Measurements from ENCODE around the gene TFAP2C.
A peak's percentile ranks its signal among the peaks of the same experiment; 100 is the strongest.

TFAP2C gene

DNA sequence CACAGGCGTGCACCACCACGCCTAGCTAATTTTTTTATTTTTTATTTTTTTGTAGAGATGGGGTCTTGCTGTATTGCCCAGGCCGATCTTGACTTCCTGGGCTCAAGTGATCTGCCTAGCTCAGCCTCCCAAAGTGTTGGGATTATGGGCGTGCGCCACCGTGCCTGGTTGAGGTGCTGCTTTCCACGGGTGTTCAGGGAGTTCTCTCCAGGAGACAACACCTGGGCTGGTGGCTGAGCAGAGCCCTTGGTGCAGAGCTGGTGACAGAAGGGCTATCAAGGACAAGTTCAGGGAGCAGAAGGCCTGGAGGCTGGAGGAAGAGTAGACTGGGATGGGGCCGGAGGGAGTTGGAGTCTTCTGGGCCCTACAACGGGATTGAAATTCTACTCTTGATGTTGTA lies 34.6 kb downstream of the TFAP2C start:
- no peak overlapping the region for H4K12ac ChIP-seq (ENCODE audit: low read depth, low read length)
- H3K79me2 ChIP-seq (ENCODE audit: control insufficient read depth, insufficient read depth, low read length, poor library complexity), result no peaks in the 10 kb centered on the region
- no peak overlapping the region for H3K4ac ChIP-seq (ENCODE audit: low read depth, low read length)
- no peak overlapping the region for H3K9ac ChIP-seq (ENCODE audit: low read length)
- H3K18ac ChIP-seq (ENCODE audit: low read length), result no peak overlapping the region
- no peak overlapping the region for H2BK12ac ChIP-seq (ENCODE audit: low read length)
- no peak overlapping the region for H3K4me2 ChIP-seq (ENCODE audit: low read length)
- no peaks in the 10 kb centered on the region for H3K9me3 ChIP-seq (ENCODE audit: insufficient read depth, low read depth, low read length)
- no peaks in the 10 kb centered on the region for H3K27me3 ChIP-seq (ENCODE audit: insufficient read depth, low read length)
- no peaks in the 10 kb centered on the region for H3K36me3 ChIP-seq (ENCODE audit: control insufficient read depth in 1 of 2, insufficient read depth in 2 of 2, low read length in 2 of 2)
- H4K91ac ChIP-seq (ENCODE audit: low read depth, low read length), result no peak overlapping the region
- WGBS (ENCODE audit: extremely low coverage, insufficient coverage, insufficient read length), result no CpG with 5 or more reads among the region's 9 CpGs
- no peak overlapping the region for H4K8ac ChIP-seq (ENCODE audit: low read depth, low read length)
- H3K23ac ChIP-seq (ENCODE audit: low read length), result no peak overlapping the region
- no peak overlapping the region for H3K27ac ChIP-seq (ENCODE audit: low read depth, low read length)
- H3K14ac ChIP-seq (ENCODE audit: low read length), result no peak overlapping the region
- H3K4me1 ChIP-seq (ENCODE audit: control insufficient read depth in 1 of 2, insufficient read depth in 2 of 2, low read length in 2 of 2), result no peaks in the 10 kb centered on the region
- DNase-seq, result no peak
- H2BK120ac ChIP-seq (ENCODE audit: insufficient read depth, low read length, poor library complexity), result no peak overlapping the region
- H2AFZ ChIP-seq (ENCODE audit: insufficient read depth, low read length, poor library complexity), result no peak overlapping the region
- H3K4me3 ChIP-seq (ENCODE audit: low read depth, low read length), result no peak overlapping the region
- H2BK5ac ChIP-seq (ENCODE audit: low read depth, low read length, poor library complexity), result no peak overlapping the region
- no peaks in the 10 kb centered on the region for H3K79me1 ChIP-seq (ENCODE audit: low read length)
- H2AK5ac ChIP-seq (ENCODE audit: low read length), result no peak overlapping the region

DNA sequence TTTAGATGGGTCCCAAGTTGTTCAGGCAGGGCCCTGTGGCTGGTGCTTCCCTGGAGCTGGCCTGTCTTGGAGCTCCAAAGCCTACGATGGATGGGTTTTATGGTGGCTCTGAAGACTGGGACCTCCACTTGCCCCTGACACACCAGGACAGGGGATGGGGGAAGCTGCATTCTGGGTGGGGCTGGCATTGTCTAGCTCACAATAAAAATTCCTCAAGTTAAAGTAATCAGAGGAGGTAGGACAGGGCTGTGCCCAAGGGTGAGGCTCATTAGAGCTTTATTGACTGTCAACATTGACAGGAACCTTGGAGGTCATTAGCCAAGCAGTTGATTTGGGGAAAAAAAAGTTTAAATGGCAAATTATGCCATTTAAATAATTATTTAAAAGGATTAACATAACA lies 35.7 kb downstream of the TFAP2C start:
- H3K79me1 ChIP-seq (ENCODE audit: low read length), result no peaks in the 10 kb centered on the region
- no peaks in the 10 kb centered on the region for H3K4me1 ChIP-seq (ENCODE audit: control insufficient read depth in 1 of 2, insufficient read depth in 2 of 2, low read length in 2 of 2)

DNA sequence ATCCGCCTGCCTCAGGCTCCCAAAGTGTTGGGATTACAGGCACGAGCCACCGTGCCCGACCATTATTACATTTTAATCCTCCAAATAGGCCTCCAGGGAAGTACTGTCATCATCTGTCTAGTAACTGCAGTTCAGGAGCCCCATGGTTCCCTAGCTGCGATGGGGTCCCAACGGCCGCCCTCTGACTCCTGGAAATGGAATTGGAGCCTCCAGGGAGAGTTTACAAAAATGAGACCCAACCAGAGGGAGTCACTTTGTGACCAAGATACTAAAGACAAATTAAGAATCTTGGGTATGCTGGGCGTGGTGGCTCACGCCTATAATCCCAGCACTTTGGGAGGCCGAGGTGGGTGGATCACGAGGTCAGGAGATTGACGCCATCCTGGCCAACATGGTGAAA lies 36.7 kb downstream of the TFAP2C start:
- Histone ChIP-seq H3K79me2 (ENCODE audit: control insufficient read depth, insufficient read depth, low read length, poor library complexity) (no peaks in the 10 kb centered on the region), H3K4me3 (ENCODE audit: low read depth, low read length) (no peak overlapping the region), H3K36me3 (ENCODE audit: control insufficient read depth in 1 of 2, insufficient read depth in 2 of 2, low read length in 2 of 2) (no peaks in the 10 kb centered on the region), H2AFZ (ENCODE audit: insufficient read depth, low read length, poor library complexity) (no peak overlapping the region), H2BK12ac (ENCODE audit: low read length) (no peak overlapping the region), H3K23ac (ENCODE audit: low read length) (no peak overlapping the region), H2BK120ac (ENCODE audit: insufficient read depth, low read length, poor library complexity) (no peak overlapping the region), H4K91ac (ENCODE audit: low read depth, low read length) (no peak overlapping the region), H3K4me1 (ENCODE audit: control insufficient read depth in 1 of 2, insufficient read depth in 2 of 2, low read length in 2 of 2) (no peaks in the 10 kb centered on the region), H3K27ac (ENCODE audit: low read depth, low read length) (no peak overlapping the region), H3K4ac (ENCODE audit: low read depth, low read length) (no peak overlapping the region), H4K8ac (ENCODE audit: low read depth, low read length) (no peak overlapping the region), H2BK5ac (ENCODE audit: low read depth, low read length, poor library complexity) (no peak overlapping the region), H3K27me3 (ENCODE audit: insufficient read depth, low read length) (no peaks in the 10 kb centered on the region), H3K79me1 (ENCODE audit: low read length) (no peaks in the 10 kb centered on the region), H4K12ac (ENCODE audit: low read depth, low read length) (no peak overlapping the region), H3K9ac (ENCODE audit: low read length) (no peak overlapping the region), H3K9me3 (ENCODE audit: insufficient read depth, low read depth, low read length) (no peaks in the 10 kb centered on the region), H2AK5ac (ENCODE audit: low read length) (no peak overlapping the region), H3K18ac (ENCODE audit: low read length) (no peak overlapping the region), H3K14ac (ENCODE audit: low read length) (no peak overlapping the region), H3K4me2 (ENCODE audit: low read length) (no peak overlapping the region)
- WGBS (ENCODE audit: extremely low coverage, insufficient coverage, insufficient read length), result no CpG with 5 or more reads among the region's 12 CpGs
- peak; percentile 85 to 90 for DNase-seq

More for the DNA sequence above, 35.7 kb downstream of the TFAP2C start:
- H3K27me3 ChIP-seq (ENCODE audit: insufficient read depth, low read length), result no peaks in the 10 kb centered on the region
- no peak overlapping the region for H2BK5ac ChIP-seq (ENCODE audit: low read depth, low read length, poor library complexity)
- no peak overlapping the region for H3K27ac ChIP-seq (ENCODE audit: low read depth, low read length)
- no peak overlapping the region for H4K91ac ChIP-seq (ENCODE audit: low read depth, low read length)
- H3K4me2 ChIP-seq (ENCODE audit: low read length), result no peak overlapping the region
- no peak overlapping the region for H3K9ac ChIP-seq (ENCODE audit: low read length)
- H2AFZ ChIP-seq (ENCODE audit: insufficient read depth, low read length, poor library complexity), result no peak overlapping the region
- no peak overlapping the region for H2BK120ac ChIP-seq (ENCODE audit: insufficient read depth, low read length, poor library complexity)
- no peak overlapping the region for H4K12ac ChIP-seq (ENCODE audit: low read depth, low read length)
- H4K8ac ChIP-seq (ENCODE audit: low read depth, low read length), result no peak overlapping the region
- no peak overlapping the region for H2BK12ac ChIP-seq (ENCODE audit: low read length)
- H3K79me2 ChIP-seq (ENCODE audit: control insufficient read depth, insufficient read depth, low read length, poor library complexity), result no peaks in the 10 kb centered on the region
- no peaks in the 10 kb centered on the region for H3K9me3 ChIP-seq (ENCODE audit: insufficient read depth, low read depth, low read length)
- H3K4me3 ChIP-seq (ENCODE audit: low read depth, low read length), result no peak overlapping the region
- no CpG with 5 or more reads among the region's 1 CpG for WGBS (ENCODE audit: extremely low coverage, insufficient coverage, insufficient read length)
- no peak overlapping the region for H2AK5ac ChIP-seq (ENCODE audit: low read length)
- no peak overlapping the region for H3K23ac ChIP-seq (ENCODE audit: low read length)
- H3K36me3 ChIP-seq (ENCODE audit: control insufficient read depth in 1 of 2, insufficient read depth in 2 of 2, low read length in 2 of 2), result no peaks in the 10 kb centered on the region
- H3K18ac ChIP-seq (ENCODE audit: low read length), result no peak overlapping the region
- DNase-seq, result no peak
- H3K14ac ChIP-seq (ENCODE audit: low read length), result no peak overlapping the region
- no peak overlapping the region for H3K4ac ChIP-seq (ENCODE audit: low read depth, low read length)

DNA sequence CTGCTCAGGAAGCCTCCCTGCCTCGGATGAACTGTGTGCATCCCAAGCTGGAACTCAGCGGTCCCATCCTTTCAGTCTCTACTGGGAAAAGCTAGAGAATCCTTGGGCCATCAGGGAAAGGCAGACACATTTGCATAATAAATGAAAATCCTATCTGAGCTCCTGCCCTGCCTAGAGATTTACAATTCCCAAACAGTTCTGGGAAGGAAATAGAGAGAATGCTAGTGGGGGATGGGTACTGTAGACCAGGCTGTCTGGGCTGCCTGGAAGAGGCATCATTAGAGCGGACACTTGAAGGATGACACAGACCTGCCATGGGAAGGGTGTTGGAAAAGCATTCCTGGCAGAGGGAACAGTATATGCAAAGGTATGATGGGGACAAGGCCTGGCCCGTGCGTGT lies 44.3 kb downstream of the TFAP2C start:
- H2BK120ac ChIP-seq (ENCODE audit: insufficient read depth, low read length, poor library complexity), result no peak overlapping the region
- H3K4ac ChIP-seq (ENCODE audit: low read depth, low read length), result no peak overlapping the region
- no peak overlapping the region for H3K4me3 ChIP-seq (ENCODE audit: low read depth, low read length)
- no peaks in the 10 kb centered on the region for H3K36me3 ChIP-seq (ENCODE audit: control insufficient read depth in 1 of 2, insufficient read depth in 2 of 2, low read length in 2 of 2)
- no peak for DNase-seq
- H2AK5ac ChIP-seq (ENCODE audit: low read length), result no peak overlapping the region
- H3K79me2 ChIP-seq (ENCODE audit: control insufficient read depth, insufficient read depth, low read length, poor library complexity), result no peaks in the 10 kb centered on the region
- H3K27ac ChIP-seq (ENCODE audit: low read depth, low read length), result no peak overlapping the region
- H3K79me1 ChIP-seq (ENCODE audit: low read length), result no peaks in the 10 kb centered on the region
- no peak overlapping the region for H3K4me2 ChIP-seq (ENCODE audit: low read length)
- H4K8ac ChIP-seq (ENCODE audit: low read depth, low read length), result no peak overlapping the region
- WGBS (ENCODE audit: extremely low coverage, insufficient coverage, insufficient read length), result no CpG with 5 or more reads among the region's 5 CpGs
- H2BK5ac ChIP-seq (ENCODE audit: low read depth, low read length, poor library complexity), result no peak overlapping the region
- H3K9ac ChIP-seq (ENCODE audit: low read length), result no peak overlapping the region
- H3K4me1 ChIP-seq (ENCODE audit: control insufficient read depth in 1 of 2, insufficient read depth in 2 of 2, low read length in 2 of 2), result no peaks in the 10 kb centered on the region
- H2AFZ ChIP-seq (ENCODE audit: insufficient read depth, low read length, poor library complexity), result no peak overlapping the region
- H4K12ac ChIP-seq (ENCODE audit: low read depth, low read length), result no peak overlapping the region
- no peak overlapping the region for H4K91ac ChIP-seq (ENCODE audit: low read depth, low read length)
- no peak overlapping the region for H3K23ac ChIP-seq (ENCODE audit: low read length)
- no peak overlapping the region for H3K14ac ChIP-seq (ENCODE audit: low read length)
- H3K9me3 ChIP-seq (ENCODE audit: insufficient read depth, low read depth, low read length), result no peaks in the 10 kb centered on the region
- H3K27me3 ChIP-seq (ENCODE audit: insufficient read depth, low read length), result no peaks in the 10 kb centered on the region
- H3K18ac ChIP-seq (ENCODE audit: low read length), result no peak overlapping the region
- no peak overlapping the region for H2BK12ac ChIP-seq (ENCODE audit: low read length)
